Kidney (tissue), 14 donors: ENCODE data around the gene APOOL. TPM values are rescaled to one million over a fixed set of nuclear protein-coding genes. Genes with fewer than 3 reads are reported as not detected.

Experiments
- DNase-seq, 5 donors: peaks; one replicate each; pipeline ENCODE4 v3.0.0-alpha.2; 2013 to 2020
- FAIRE-seq: peaks from 2 replicates; lab custom pipeline; 2012; peaks lifted over from hg19 to GRCh38; lab: Jason Lieb, UNC
- H3K27ac ChIP-seq, 2 donors: one replicate each; pipeline ENCODE4 v1.7.0; 2013; ENCODE audit warnings: low read depth in 2 of 2, low read length in 2 of 2, inconsistent platforms in 1 of 2
- H3K27me3 ChIP-seq: one replicate; pipeline ENCODE4 v1.7.1; 2013; ENCODE audit warnings: low read length, inconsistent platforms; ENCODE audit not compliant: control insufficient read depth, insufficient read depth
- H3K36me3 ChIP-seq, 3 donors: one replicate each; pipeline versions ENCODE4 v1.7.0 to v1.7.1; 2013; ENCODE audit warnings: low read length in 3 of 3, control low read depth in 1 of 3, inconsistent platforms in 1 of 3; ENCODE audit not compliant: insufficient read depth in 3 of 3, control insufficient read depth in 2 of 3
- H3K4me1 ChIP-seq, 3 donors: one replicate each; pipeline versions ENCODE4 v1.7.0 to v1.7.1; 2013; ENCODE audit warnings: low read length in 3 of 3, inconsistent platforms in 1 of 3, low read depth in 1 of 3; ENCODE audit not compliant: control insufficient read depth in 2 of 3, insufficient read depth in 2 of 3
- H3K4me3 ChIP-seq, 3 donors: one replicate each; pipeline versions ENCODE4 v1.7.0 to v1.8.1; 2013; ENCODE audit warnings: low read length in 3 of 3, control low read depth in 1 of 3, inconsistent platforms in 1 of 3
- H3K9ac ChIP-seq, 3 donors: one replicate each; pipeline versions ENCODE4 v1.7.0 to v1.7.1; 2013; ENCODE audit warnings: low read length in 3 of 3, control low read depth in 1 of 3, inconsistent platforms in 1 of 3
- H3K9me3 ChIP-seq, 3 donors: one replicate each; pipeline versions ENCODE4 v1.7.0 to v1.7.1; 2013; ENCODE audit warnings: low read length in 3 of 3, control low read depth in 1 of 3, inconsistent platforms in 1 of 3; ENCODE audit not compliant: control insufficient read depth in 2 of 3, insufficient read depth in 1 of 3
- intact Hi-C: fragments of 100-400 bp; cut with DNase I; formaldehyde crosslinking; loops from one replicate; pipeline ENCODE4 v1.11.1; 2022
- polyA plus RNA-seq: library from polyadenylated mRNA; stranded (reverse); fragments of 350-450 nt; fragmentation: Illumina TruSeq; extraction: RNeasy Lipid Tissue Mini Kit (QIAGEN cat#74804); gene quantifications from one replicate; pipeline ENCODE4 v1.2.3, GENCODE V29; 2014; ENCODE audit warnings: low read depth, low replicate concordance; ENCODE audit not compliant: insufficient read depth
- total RNA-seq: library from RNA; stranded (reverse); fragmentation: NEBNext Ultra II Directional; extraction: Animal tissue kit (Norgen Biotek cat#: 25700); gene quantifications from one replicate; pipeline ENCODE4 v1.2.1, GENCODE V29; 2021
- TF ChIP-seq, protein P1 (sequence below): IDR thresholded peaks from 3 replicates; pipeline ENCODE4 v1.5.1; 2012; ENCODE audit warnings: mild to moderate bottlenecking, moderate library complexity, borderline replicate concordance; ENCODE audit not compliant: insufficient read depth; ENCODE audit errors: extremely low read depth
- donor health status: control.
- donor health status: control.
- donor health status: control.
- donor health status: control.
- donor health status: control.
- donor health status: DM: yes; HTN: yes; CAD: no.
- donor health status: Normal renal cell carcinoma (clear cell type).

The APOOL gene
- total and polyA plus RNA-seq, 2 donors from 2014 or later, result 7.2 to 26.5 TPM

DNA sequence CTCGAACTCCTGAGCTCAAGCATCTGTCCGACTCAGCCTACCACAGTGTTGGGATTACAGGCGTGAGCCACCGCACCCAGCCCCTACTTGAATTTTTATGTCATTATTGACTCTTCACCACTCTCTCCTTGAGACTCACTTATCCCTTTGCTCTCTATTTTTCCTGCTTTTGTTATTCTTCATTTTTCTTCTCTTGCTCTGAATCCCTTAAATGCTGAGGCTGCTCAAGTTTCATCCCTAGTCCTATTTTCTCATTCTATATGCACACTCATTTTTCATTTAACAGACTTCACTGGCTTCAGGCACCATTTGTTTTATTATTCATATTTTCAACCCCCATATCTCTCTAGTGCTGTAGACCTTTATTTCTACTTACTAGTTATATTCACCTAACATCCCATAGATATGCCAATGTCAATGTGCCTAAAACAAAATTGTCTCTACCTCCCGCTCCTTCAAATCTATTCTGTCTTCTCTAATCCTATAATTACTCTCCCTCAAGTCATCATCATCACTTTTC is 85.7 kb downstream of the APOOL start:
- no peak overlapping the region for H3K9ac ChIP-seq
- no peak overlapping the region for H3K27ac ChIP-seq
- intact Hi-C loops, result no loop called here
- DNase-seq (no peak), FAIRE-seq (no peak)
- H3K4me3 ChIP-seq, result no peak overlapping the region
- peaks cover 0 to 8% (median 2%) of the 10 kb centered on the region in 3 donors for H3K36me3 ChIP-seq
- H3K4me1 ChIP-seq, result no peaks in the 10 kb centered on the region
- TF ChIP-seq, protein P1, sequence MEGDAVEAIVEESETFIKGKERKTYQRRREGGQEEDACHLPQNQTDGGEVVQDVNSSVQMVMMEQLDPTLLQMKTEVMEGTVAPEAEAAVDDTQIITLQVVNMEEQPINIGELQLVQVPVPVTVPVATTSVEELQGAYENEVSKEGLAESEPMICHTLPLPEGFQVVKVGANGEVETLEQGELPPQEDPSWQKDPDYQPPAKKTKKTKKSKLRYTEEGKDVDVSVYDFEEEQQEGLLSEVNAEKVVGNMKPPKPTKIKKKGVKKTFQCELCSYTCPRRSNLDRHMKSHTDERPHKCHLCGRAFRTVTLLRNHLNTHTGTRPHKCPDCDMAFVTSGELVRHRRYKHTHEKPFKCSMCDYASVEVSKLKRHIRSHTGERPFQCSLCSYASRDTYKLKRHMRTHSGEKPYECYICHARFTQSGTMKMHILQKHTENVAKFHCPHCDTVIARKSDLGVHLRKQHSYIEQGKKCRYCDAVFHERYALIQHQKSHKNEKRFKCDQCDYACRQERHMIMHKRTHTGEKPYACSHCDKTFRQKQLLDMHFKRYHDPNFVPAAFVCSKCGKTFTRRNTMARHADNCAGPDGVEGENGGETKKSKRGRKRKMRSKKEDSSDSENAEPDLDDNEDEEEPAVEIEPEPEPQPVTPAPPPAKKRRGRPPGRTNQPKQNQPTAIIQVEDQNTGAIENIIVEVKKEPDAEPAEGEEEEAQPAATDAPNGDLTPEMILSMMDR, result no peak
- no peaks in the 10 kb centered on the region for H3K9me3 ChIP-seq
- H3K27me3 ChIP-seq, result no peaks in the 10 kb centered on the region

DNA sequence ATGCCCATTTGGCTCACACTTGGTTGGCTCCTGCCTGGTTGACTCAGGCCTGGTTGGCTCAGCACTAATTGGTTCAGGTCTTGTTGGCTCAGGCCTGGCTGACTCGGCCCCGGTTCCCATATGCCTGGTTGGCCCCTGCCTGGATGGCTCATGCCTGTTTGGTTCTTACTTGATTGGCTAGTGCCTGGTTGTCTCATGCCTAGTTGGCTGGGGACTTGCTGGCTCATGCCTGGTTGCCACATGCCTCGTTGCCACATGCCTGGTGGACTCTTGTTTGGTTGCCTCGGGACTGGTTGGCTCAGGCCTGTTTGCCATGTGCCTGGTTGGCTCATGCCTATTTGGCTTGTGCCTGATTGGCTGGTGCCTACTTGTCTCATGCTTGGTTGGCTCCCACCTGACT is 103.7 kb downstream of the APOOL start:
- Histone ChIP-seq H3K27ac (no peak overlapping the region), H3K9me3 (no peaks in the 10 kb centered on the region), H3K4me1 (no peaks in the 10 kb centered on the region), H3K4me3 (no peak overlapping the region), H3K36me3 (no peaks in the 10 kb centered on the region), H3K27me3 (no peaks in the 10 kb centered on the region), H3K9ac (no peak overlapping the region)
- no peak for FAIRE-seq
- TF ChIP-seq, protein P1, result no peak
- peak in 1 of 5 donors; percentile 67 for DNase-seq
- intact Hi-C loops, result no loop called here

DNA sequence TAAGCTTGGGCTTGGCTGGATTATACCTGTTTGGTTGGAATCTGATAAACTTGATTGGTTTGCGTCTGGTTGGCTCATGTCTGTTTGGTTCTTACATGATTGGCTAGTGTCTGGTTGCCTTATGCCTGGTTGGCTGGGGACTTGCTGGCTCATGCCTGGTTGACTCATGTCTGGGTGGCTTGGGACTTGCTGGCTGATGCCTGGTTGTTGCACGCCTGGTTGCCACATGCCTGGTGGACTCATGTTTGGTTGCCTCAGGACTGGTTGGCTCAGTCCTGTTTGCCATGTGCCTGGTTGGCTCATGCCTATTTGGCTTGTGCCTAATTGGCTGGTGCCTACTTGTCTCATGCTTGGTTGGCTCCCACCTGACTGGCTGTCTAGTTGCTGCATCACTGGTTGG is 104.5 kb downstream of the APOOL start:
- TF ChIP-seq, protein P1, result no peak
- no peak for DNase-seq
- H3K9me3 ChIP-seq, result no peaks in the 10 kb centered on the region
- H3K27me3 ChIP-seq, result no peaks in the 10 kb centered on the region
- no peak overlapping the region for H3K4me3 ChIP-seq
- H3K9ac ChIP-seq, result no peak overlapping the region
- H3K4me1 ChIP-seq, result no peaks in the 10 kb centered on the region
- intact Hi-C loops, result no loop called here
- no peaks in the 10 kb centered on the region for H3K36me3 ChIP-seq
- no peak overlapping the region for H3K27ac ChIP-seq
- no peak for FAIRE-seq

DNA sequence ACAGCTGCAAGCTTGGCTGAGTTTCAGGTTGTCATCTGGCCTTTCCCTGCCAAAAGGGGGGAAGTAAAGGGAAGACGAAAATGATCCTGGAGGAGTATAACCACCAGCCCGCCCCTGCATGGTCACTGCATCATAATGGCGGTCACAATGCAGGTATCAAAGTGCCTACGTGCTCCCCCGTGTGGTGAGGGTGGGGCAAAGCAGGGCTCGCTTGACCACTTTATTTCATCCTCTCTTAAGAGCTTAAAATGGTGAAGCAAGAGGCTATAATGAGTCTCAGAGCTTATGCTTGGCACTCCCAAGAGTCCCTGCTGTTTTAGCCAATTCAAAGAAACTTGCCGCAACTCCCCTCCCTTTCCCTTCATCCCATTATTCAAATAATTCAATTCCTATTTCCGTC is 105.6 kb downstream of the APOOL start:
- intact Hi-C loops, result no loop called here
- H3K4me3 ChIP-seq, result no peak overlapping the region
- no peaks in the 10 kb centered on the region for H3K27me3 ChIP-seq
- FAIRE-seq (no peak), DNase-seq (no peak)
- no peaks in the 10 kb centered on the region for H3K9me3 ChIP-seq
- H3K27ac ChIP-seq, result no peak overlapping the region
- H3K36me3 ChIP-seq, result no peaks in the 10 kb centered on the region
- TF ChIP-seq, protein P1, result no peak
- H3K9ac ChIP-seq, result no peak overlapping the region
- H3K4me1 ChIP-seq, result no peaks in the 10 kb centered on the region
